GM19025 (cell line): ENCODE measurements around the gene SELENOM.

Experiments
- ATAC-seq: cut with Tn5 transposase; IDR thresholded peaks from one replicate; pipeline ENCODE4 v1.9.1; 2021; ENCODE audit warnings: mild to moderate bottlenecking, low read depth, moderate library complexity; ENCODE audit not compliant: unreplicated experiment

SELENOM gene

GRCh38 chr22:31107178-31107893 lies at the start of gene SELENOM:
Gene SELENOM (minus strand): TSS chr22:31107568. CDS start chr22:31107505, 63 bp downstream.
- peak; percentile 87 for ATAC-seq

GRCh38 chr22:31155422-31155821 lies 48.1 kb upstream of the SELENOM start:
- no peak for ATAC-seq

GRCh38 chr22:31154975-31155374 lies 47.6 kb upstream of the SELENOM start:
- ATAC-seq, result no peak

- ATAC-seq, result no peak
Measured at GRCh38 chr22:31153357-31153756, 46.0 kb upstream of the SELENOM start.

- ATAC-seq, result no peak
Measured at GRCh38 chr22:31151872-31152271, 44.5 kb upstream of the SELENOM start.

GRCh38 chr22:31150615-31151014 lies 43.2 kb upstream of the SELENOM start:
- no peak for ATAC-seq

- no peak for ATAC-seq
Measured at GRCh38 chr22:31148953-31149627, 41.7 kb upstream of the SELENOM start.

- ATAC-seq, result no peak
Measured at GRCh38 chr22:31148488-31148887, 41.1 kb upstream of the SELENOM start.

- ATAC-seq, result no peak
Measured at GRCh38 chr22:31144223-31144622, 36.9 kb upstream of the SELENOM start.

- no peak for ATAC-seq
Measured at GRCh38 chr22:31143537-31143936, 36.2 kb upstream of the SELENOM start.

- ATAC-seq, result no peak
Measured at GRCh38 chr22:31143038-31143437, 35.7 kb upstream of the SELENOM start.

- ATAC-seq, result no peak
Measured at GRCh38 chr22:31142285-31142684, 34.9 kb upstream of the SELENOM start.

GRCh38 chr22:31141551-31141950 lies 34.2 kb upstream of the SELENOM start:
- ATAC-seq, result no peak

- ATAC-seq, result no peak
Measured at GRCh38 chr22:31140746-31141145, 33.4 kb upstream of the SELENOM start.

- ATAC-seq, result no peak
Measured at GRCh38 chr22:31139866-31140716, 32.7 kb upstream of the SELENOM start, which contains the start of gene PLA2G3. Gene PLA2G3 (minus strand): TSS chr22:31140508. CDS start chr22:31140354, 154 bp downstream.

GRCh38 chr22:31139066-31139465 lies 31.7 kb upstream of the SELENOM start:
- no peak for ATAC-seq

GRCh38 chr22:31138126-31138525 lies 30.8 kb upstream of the SELENOM start:
- no peak for ATAC-seq

GRCh38 chr22:31137721-31138120 lies 30.4 kb upstream of the SELENOM start:
- no peak for ATAC-seq

GRCh38 chr22:31136711-31137110 lies 29.3 kb upstream of the SELENOM start:
- no peak for ATAC-seq

GRCh38 chr22:31136155-31136554 lies 28.8 kb upstream of the SELENOM start:
- ATAC-seq, result no peak

- no peak for ATAC-seq
Measured at GRCh38 chr22:31135706-31136105, 28.3 kb upstream of the SELENOM start.
